Measurements from ENCODE around the gene OGFOD3.
"Not testable (repeated sequence)": the region's sequence is repeated elsewhere in the genome, so short reads cannot be mapped to it uniquely, and the experiment has no call there.

OGFOD3 gene

DNA sequence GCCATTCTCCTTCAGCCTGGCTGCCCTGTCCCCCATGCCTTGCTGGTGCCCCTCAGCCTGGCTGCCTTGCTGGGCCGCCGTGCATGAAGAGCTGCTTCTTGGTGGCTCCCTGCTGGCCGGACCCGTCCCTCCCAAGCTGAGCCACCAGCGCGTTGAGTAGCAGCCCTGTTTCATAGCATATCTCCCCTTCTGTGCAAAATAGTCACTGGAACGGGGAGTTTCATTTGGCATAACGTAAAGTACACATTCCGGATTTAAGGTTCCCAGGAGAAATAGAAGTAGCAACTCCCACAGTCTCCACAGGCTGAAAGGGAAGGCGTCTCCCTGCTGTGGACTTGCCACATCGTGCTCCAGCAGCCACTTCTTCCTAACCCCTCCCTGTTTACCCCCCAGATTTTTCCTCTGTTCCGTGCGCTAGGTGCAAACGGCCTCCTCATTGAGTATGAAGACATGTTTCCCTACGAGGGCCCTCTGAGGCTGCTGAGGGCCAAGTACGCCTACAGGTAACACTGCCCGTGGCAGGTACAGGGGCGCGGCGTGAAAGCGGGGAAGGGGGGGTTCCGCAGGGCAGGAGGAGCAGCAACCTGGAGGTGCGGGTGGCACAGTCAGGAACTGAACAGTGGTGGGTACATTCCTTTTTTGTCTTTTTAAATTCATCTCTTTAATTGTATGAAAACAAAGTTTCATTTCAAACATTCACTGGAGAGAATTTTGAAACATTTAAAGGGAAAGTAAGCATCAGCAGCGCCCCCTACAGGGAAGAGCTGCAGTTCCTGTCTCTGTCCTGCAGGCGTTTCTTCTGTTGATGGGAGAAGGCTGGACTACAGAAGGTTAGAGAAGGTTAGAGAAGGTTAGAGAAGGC, 5.8 kb upstream of the OGFOD3 start:
- Histone ChIP-seq H3K9me3 (ENCODE audit: control insufficient read depth, low read length) (peaks cover 4% of the 10 kb centered on the region), H3K9ac (ENCODE audit: low read length) (peak overlapping the region; percentile 73), H3K4me3 (ENCODE audit: low read length) (peak overlapping the region; percentile 71), H3K36me3 (ENCODE audit: control insufficient read depth, insufficient read depth, low read length, severe bottlenecking) (no peaks in the 10 kb centered on the region), H3K4me1 (ENCODE audit: control insufficient read depth, insufficient read depth, low read length) (peaks cover 20% of the 10 kb centered on the region), H3K27me3 (replicated peaks; ENCODE audit: control insufficient read depth, insufficient read depth, low read length) (no peaks in the 10 kb centered on the region)
- peak; percentile 57 for DNase-seq (ENCODE audit: low read depth)

DNA sequence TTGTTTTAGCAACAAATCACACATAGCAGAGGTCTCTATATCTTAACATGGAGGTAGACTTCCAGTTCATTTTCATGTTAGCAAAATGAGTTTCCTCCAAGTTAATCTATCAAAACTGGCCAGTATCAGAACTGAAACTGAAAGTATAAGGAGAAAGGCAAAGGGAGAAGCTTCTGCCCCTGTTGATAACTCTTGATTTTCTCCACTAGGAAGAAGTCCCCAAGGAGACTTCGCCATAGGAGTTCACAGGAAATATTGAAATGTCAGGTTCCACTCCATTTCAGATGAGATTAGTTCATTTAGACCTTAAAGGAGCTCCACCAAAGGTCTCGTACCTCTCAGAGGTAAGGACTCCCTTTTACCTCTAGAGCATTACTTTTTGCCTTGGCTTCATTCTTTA, 1.2 kb upstream of the OGFOD3 start:
- peaks cover 4% of the 10 kb centered on the region for H3K9me3 ChIP-seq (ENCODE audit: control insufficient read depth, low read length)
- no peaks in the 10 kb centered on the region for H3K27me3 ChIP-seq (replicated peaks; ENCODE audit: control insufficient read depth, insufficient read depth, low read length)
- H3K4me1 ChIP-seq (ENCODE audit: control insufficient read depth, insufficient read depth, low read length) = peaks cover 22% of the 10 kb centered on the region
- H3K36me3 ChIP-seq (ENCODE audit: control insufficient read depth, insufficient read depth, low read length, severe bottlenecking) = no peaks in the 10 kb centered on the region
- H3K4me3 ChIP-seq (ENCODE audit: low read length) = peak overlapping the region; percentile 95
- H3K9ac ChIP-seq (ENCODE audit: low read length) = peak overlapping the region; percentile 88
- no peak for DNase-seq (ENCODE audit: low read depth)

DNA sequence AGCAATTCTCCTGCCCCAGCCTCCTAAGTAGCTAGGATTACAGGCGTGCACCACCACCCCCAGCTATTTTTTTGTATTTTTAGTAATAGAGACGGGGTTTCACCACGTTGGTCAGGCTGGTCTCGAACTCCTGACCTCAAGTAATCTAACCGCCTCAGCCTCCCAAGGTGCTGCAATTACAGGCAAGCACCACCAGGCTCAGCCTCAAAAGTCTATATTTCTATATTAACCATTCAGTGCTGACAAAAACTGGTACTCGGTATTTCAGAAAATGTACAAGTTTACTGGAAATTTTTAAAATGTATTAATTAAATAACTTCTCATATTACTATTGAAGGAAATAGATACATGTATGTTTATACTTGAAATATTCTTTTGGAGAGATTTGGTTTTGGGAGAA, 1.6 kb downstream of the OGFOD3 start:
- peak; percentile 19 for DNase-seq (ENCODE audit: low read depth)
- H3K27me3 ChIP-seq (replicated peaks; ENCODE audit: control insufficient read depth, insufficient read depth, low read length) = no peaks in the 10 kb centered on the region
- peaks cover 17% of the 10 kb centered on the region for H3K4me1 ChIP-seq (ENCODE audit: control insufficient read depth, insufficient read depth, low read length)
- H3K4me3 ChIP-seq (ENCODE audit: low read length) = no peak overlapping the region
- peaks cover 3% of the 10 kb centered on the region for H3K36me3 ChIP-seq (ENCODE audit: control insufficient read depth, insufficient read depth, low read length, severe bottlenecking)
- no peak overlapping the region for H3K9ac ChIP-seq (ENCODE audit: low read length)
- no peaks in the 10 kb centered on the region for H3K9me3 ChIP-seq (ENCODE audit: control insufficient read depth, low read length)

DNA sequence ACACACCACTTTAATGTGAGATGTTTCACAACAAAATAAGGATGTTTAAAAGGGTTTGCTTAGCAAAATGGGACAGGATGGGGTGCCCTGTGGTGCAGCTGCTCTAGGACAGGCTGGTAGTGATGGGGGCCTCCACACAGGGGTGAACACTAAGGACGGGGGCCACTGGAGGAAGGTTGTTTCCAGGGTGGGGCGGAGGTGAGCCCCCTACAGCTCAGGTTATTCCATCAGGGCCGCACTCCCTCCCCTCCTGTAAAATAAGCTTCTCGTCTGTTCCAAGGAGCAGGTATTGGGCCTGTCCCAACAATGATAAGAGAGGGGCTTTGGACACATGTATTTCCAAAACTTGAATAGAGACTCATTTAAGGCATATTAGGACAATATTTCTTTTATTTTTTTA, 2.1 kb downstream of the OGFOD3 start:
- H3K27me3 ChIP-seq (replicated peaks; ENCODE audit: control insufficient read depth, insufficient read depth, low read length) = no peaks in the 10 kb centered on the region
- peaks cover 3% of the 10 kb centered on the region for H3K36me3 ChIP-seq (ENCODE audit: control insufficient read depth, insufficient read depth, low read length, severe bottlenecking)
- no peak overlapping the region for H3K9ac ChIP-seq (ENCODE audit: low read length)
- no peaks in the 10 kb centered on the region for H3K9me3 ChIP-seq (ENCODE audit: control insufficient read depth, low read length)
- H3K4me1 ChIP-seq (ENCODE audit: control insufficient read depth, insufficient read depth, low read length) = peaks cover 17% of the 10 kb centered on the region
- DNase-seq (ENCODE audit: low read depth) = no peak
- no peak overlapping the region for H3K4me3 ChIP-seq (ENCODE audit: low read length)

DNA sequence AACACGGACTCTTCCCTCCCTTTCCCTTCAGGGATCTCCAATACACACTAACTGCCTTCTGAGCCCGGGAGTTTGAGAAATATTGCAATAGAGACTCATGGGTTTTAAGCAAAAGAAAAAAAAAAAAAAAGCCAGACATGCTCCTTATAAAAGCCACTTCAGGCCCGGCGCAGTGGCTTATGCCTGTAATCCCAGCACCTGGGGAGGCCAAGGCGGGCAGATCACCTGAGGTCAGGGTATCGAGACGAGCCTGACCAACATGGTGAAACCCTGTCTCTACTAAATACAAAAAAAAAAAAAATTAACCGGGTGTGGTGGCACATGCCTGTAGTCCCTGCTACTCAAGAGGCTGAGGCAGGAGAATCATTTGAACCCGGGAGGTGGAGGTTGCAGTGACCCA, 2.6 kb downstream of the OGFOD3 start:
- Histone ChIP-seq H3K27me3 (replicated peaks; ENCODE audit: control insufficient read depth, insufficient read depth, low read length) (no peaks in the 10 kb centered on the region), H3K36me3 (ENCODE audit: control insufficient read depth, insufficient read depth, low read length, severe bottlenecking) (peaks cover 3% of the 10 kb centered on the region), H3K4me1 (ENCODE audit: control insufficient read depth, insufficient read depth, low read length) (peaks cover 17% of the 10 kb centered on the region), H3K9ac (ENCODE audit: low read length) (no peak overlapping the region), H3K9me3 (ENCODE audit: control insufficient read depth, low read length) (no peaks in the 10 kb centered on the region), H3K4me3 (ENCODE audit: low read length) (no peak overlapping the region)
- no peak for DNase-seq (ENCODE audit: low read depth)

DNA sequence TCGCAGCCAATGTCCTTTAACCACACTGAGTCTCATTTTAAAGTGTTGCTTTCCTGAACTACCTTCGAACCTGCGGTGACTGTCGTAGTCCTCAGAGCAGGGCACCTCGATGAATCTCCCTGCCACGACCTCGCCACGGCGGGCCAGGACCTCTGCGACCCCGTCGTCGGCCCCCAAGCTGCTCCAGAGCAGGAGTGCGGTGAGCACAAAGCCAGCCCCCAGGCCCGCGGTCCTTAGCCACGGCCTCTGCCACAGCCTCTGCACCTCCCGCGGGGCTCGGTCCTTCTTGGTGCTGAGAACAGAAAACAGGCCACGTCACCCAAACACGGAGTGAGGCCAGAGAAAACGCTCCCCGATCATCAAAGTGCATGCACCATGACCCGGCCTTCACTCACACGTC, 3.0 kb downstream of the OGFOD3 start:
- Histone ChIP-seq H3K9ac (ENCODE audit: low read length) (no peak overlapping the region), H3K4me3 (ENCODE audit: low read length) (no peak overlapping the region), H3K27me3 (replicated peaks; ENCODE audit: control insufficient read depth, insufficient read depth, low read length) (no peaks in the 10 kb centered on the region), H3K36me3 (ENCODE audit: control insufficient read depth, insufficient read depth, low read length, severe bottlenecking) (peaks cover 3% of the 10 kb centered on the region), H3K4me1 (ENCODE audit: control insufficient read depth, insufficient read depth, low read length) (peaks cover 17% of the 10 kb centered on the region), H3K9me3 (ENCODE audit: control insufficient read depth, low read length) (no peaks in the 10 kb centered on the region)
- no peak for DNase-seq (ENCODE audit: low read depth)

DNA sequence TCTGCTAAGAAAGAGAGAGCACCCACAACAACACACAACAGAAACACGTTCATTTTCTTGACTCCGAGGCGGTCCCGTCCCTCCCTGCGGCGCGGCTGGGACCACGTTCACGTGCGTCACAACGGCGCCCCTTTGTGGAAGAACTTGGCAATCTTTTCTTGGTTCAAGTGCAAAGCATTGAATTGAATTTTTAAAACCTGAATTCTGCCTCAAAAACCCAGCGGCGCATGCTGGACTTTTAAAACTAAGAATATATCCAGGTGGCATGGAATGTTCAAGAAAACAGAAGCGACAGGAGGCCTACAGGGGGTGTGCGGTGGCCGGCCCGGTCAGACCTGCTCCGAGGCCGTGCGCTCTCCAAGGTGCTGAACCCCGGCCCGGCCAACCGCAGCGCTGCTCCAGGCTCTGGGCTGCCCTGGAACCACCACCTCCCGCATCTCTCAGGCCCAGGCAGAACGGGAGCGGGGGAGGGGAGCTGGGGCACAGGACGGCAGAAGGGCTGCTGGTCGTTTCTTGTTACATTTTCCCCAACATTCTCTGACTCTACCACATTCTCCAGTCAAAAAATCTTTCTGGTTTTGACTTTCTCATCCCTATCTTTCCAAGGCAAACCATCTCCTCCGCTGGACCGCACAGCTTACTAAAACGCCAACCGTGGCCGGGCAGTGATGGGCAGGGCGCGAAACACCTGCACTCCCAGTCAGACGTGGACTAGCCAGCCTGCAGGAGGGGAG, 3.7 kb downstream of the OGFOD3 start:
- Histone ChIP-seq H3K9me3 (ENCODE audit: control insufficient read depth, low read length) (no peaks in the 10 kb centered on the region), H3K9ac (ENCODE audit: low read length) (no peak overlapping the region), H3K4me1 (ENCODE audit: control insufficient read depth, insufficient read depth, low read length) (peaks cover 17% of the 10 kb centered on the region), H3K36me3 (ENCODE audit: control insufficient read depth, insufficient read depth, low read length, severe bottlenecking) (peaks cover 3% of the 10 kb centered on the region), H3K4me3 (ENCODE audit: low read length) (no peak overlapping the region), H3K27me3 (replicated peaks; ENCODE audit: control insufficient read depth, insufficient read depth, low read length) (no peaks in the 10 kb centered on the region)
- peak; percentile 89 for DNase-seq (ENCODE audit: low read depth)

DNA sequence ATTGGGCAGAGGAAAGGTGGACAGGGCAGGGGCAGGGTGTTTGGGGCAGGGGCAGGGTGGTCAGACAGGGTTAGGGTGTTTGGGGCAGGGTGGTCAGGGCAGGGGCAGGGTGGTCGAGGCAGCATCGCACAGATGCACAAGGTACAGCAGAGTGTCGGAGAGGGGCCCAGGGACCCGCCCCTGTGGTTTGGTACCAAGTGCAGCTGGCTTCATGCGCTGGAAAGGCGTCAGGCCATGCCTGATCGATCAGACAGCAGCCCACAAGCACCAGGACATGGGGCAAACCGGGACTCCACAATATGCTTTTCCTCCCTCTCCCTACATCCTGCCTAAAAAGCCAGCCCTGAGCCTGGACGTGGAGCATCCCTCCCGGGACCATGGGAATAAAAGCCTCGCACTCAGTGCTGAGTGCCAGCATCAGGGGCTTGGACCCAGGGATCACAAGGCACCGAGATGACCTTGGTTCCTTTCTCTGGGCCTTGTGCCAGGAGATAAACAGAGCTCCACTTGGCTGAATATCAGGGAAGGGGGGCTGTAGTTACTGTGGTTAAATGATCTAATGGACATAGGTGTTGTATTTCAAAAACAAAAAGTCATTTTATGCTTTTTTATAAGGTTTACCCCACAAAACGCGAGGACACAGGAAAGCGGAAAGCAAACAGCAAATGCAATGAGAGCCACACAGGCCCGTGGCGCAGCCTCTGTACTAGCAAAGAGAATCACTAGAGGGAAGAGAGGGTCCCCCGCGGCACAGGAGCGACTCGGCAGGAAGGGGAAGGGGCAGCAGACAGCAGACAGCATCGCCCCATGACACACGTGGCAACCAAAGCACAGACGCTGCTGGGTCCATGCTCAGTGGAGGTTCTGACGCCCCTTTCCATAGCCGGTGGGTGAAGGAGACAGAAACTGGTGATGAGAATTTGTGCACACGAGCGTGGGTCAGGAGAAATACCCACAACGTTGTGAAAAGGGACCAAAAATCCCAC, 5.6 kb downstream of the OGFOD3 start:
- H3K36me3 ChIP-seq (ENCODE audit: control insufficient read depth, insufficient read depth, low read length, severe bottlenecking) = peaks cover 3% of the 10 kb centered on the region
- peaks cover 8% of the 10 kb centered on the region for H3K4me1 ChIP-seq (ENCODE audit: control insufficient read depth, insufficient read depth, low read length)

DNA sequence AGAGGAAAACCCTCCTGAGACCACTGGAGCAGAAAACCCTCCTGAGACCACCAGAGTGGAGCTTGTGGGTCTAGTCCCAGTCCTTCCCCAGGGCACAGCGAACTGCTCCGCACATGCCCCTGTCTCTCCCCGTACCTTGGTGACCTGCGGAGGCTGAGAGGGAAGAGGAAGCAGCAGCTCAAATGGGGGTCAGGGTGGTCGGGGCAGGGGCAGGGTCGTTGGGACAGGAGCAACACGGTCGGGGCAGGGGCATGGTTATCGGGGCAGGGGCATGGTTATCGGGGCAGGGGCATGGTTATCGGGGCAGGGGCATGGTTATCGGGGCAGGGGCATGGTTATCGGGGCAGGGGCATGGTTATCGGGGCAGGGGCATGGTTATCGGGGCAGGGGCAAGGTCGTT, 6.3 kb downstream of the OGFOD3 start:
- H3K9me3 ChIP-seq (ENCODE audit: control insufficient read depth, low read length); H3K36me3 ChIP-seq (ENCODE audit: control insufficient read depth, insufficient read depth, low read length, severe bottlenecking); DNase-seq (ENCODE audit: low read depth): not testable (repeated sequence)

More for the DNA sequence above, 5.6 kb downstream of the OGFOD3 start:
- Histone ChIP-seq H3K27me3 (replicated peaks; ENCODE audit: control insufficient read depth, insufficient read depth, low read length) (no peaks in the 10 kb centered on the region), H3K9ac (ENCODE audit: low read length) (no peak overlapping the region), H3K4me3 (ENCODE audit: low read length) (no peak overlapping the region), H3K9me3 (ENCODE audit: control insufficient read depth, low read length) (no peaks in the 10 kb centered on the region)
- DNase-seq (ENCODE audit: low read depth) = no peak

DNA sequence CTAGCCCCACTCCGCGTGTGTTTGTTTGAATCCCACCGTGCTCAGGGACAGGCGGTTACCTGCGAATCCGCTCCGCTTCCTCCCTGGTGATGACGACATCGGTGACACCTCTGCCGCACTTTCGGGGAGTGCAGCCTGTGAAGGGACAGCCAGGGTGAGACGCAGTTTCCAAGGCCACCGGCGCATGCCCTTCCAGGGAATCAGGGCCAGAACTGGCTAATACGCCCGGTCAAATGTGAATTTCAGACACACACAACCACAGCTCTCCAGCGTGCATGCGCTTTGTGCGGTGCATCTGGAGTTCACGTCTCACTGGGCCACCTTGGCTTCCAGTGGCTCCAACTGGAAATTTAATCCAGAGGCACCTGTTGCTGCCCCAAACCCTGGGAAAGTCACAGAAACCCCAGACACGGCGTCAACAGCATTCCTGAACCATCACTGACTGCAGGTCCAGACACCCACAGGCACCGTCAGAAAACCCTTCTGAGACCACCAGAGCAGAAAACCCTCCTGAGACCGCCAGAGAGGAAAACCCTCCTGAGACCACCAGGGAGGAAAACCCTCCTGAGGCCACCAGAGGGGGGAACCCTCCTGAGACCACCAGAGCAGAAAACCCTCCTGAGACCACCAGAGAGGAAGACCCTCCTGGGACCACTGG, 6.9 kb downstream of the OGFOD3 start:
- Histone ChIP-seq H3K9me3 (ENCODE audit: control insufficient read depth, low read length) (no peaks in the 10 kb centered on the region), H3K4me3 (ENCODE audit: low read length) (no peak overlapping the region), H3K9ac (ENCODE audit: low read length) (no peak overlapping the region), H3K4me1 (ENCODE audit: control insufficient read depth, insufficient read depth, low read length) (peaks cover 4% of the 10 kb centered on the region), H3K27me3 (replicated peaks; ENCODE audit: control insufficient read depth, insufficient read depth, low read length) (no peaks in the 10 kb centered on the region), H3K36me3 (ENCODE audit: control insufficient read depth, insufficient read depth, low read length, severe bottlenecking) (peaks cover 3% of the 10 kb centered on the region)
- no peak for DNase-seq (ENCODE audit: low read depth)

More for the DNA sequence above, 6.3 kb downstream of the OGFOD3 start:
- not testable (repeated sequence) for H3K4me1 ChIP-seq (ENCODE audit: control insufficient read depth, insufficient read depth, low read length); H3K9ac ChIP-seq (ENCODE audit: low read length); H3K27me3 ChIP-seq (replicated peaks; ENCODE audit: control insufficient read depth, insufficient read depth, low read length); H3K4me3 ChIP-seq (ENCODE audit: low read length)
